ENCODE results near the gene EBLN1.
"Not testable (repeated sequence)": the region's sequence is repeated elsewhere in the genome, so short reads cannot be mapped to it uniquely, and the experiment has no call there.

The EBLN1 gene

DNA sequence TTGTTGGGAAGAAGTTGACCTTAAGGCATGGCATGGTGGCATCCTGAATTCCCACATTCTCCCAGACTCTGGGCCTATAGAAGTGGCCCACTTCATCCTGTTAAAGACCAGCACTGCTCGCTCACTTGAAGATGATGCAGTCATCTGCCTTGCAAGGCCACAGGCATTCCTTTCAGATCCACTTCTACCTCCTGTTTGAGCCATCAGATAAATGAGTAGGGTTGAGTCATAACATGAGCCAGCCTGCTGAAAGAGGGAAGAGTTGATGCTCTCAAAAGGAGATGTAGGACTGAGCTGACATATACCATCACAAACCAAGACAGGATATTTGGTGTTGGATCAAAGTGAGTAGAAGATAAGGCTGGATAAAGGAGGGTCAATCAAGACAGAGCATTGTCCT lies 1.5 kb upstream of the EBLN1 start:
- Histone ChIP-seq H3K36me3 (ENCODE audit: control insufficient read depth, insufficient read depth, low read length) (no peaks in the 10 kb centered on the region), H3K4me1 (ENCODE audit: control insufficient read depth, insufficient read depth, low read length) (no peaks in the 10 kb centered on the region), H3K27me3 (ENCODE audit: control insufficient read depth, insufficient read depth, low read length) (no peaks in the 10 kb centered on the region), H3K27ac (ENCODE audit: low read depth, low read length) (no peak overlapping the region), H3K9ac (ENCODE audit: low read length) (no peak overlapping the region), H3K4me3 (ENCODE audit: low read length) (no peak overlapping the region)

DNA sequence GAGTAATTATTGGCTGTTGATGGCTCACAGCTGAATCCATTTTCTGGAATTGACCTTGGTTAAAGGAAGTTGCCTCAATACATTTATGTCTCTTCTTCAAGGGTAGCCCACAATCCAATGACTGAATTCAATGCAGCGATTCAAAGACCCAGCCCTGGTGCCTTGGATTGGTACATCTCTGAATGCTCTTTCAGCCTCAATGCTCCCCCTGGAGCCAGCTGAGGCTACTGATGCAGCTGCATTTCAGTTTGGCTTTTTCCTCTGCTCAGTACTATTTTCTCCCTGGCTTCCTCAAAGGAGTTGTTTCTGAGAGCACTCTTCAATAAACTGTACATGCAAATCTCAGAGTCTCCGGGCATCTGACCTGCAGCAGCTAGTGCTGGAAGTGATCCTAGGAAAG lies 633 bp upstream of the EBLN1 start:
- no peaks in the 10 kb centered on the region for H3K27me3 ChIP-seq (ENCODE audit: control insufficient read depth, insufficient read depth, low read length)
- no peak overlapping the region for H3K27ac ChIP-seq (ENCODE audit: low read depth, low read length)
- H3K4me1 ChIP-seq (ENCODE audit: control insufficient read depth, insufficient read depth, low read length): no peaks in the 10 kb centered on the region
- no peaks in the 10 kb centered on the region for H3K36me3 ChIP-seq (ENCODE audit: control insufficient read depth, insufficient read depth, low read length)
- no peak overlapping the region for H3K9ac ChIP-seq (ENCODE audit: low read length)
- no peak overlapping the region for H3K4me3 ChIP-seq (ENCODE audit: low read length)

DNA sequence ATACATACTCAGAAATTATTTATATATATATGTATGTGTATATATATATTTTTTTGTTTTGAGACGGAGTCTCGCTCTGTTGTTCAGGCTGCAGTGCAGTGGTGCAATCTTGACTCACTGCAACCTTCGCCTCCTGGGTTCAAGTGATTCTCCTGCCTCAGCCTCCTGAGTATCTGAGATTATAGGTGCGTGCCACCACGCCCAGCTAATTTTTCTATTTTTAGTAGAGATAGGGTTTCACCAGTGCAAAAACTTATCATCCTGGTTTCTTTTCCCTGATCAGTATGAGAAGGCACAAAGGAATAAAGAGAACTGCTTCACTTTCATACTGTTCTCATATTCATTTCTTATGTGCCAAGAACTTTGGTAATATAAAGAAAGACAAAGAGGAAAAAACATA lies 731 bp downstream of the EBLN1 start:
- H3K9ac ChIP-seq (ENCODE audit: low read length); H3K4me3 ChIP-seq (ENCODE audit: low read length); H3K36me3 ChIP-seq (ENCODE audit: control insufficient read depth, insufficient read depth, low read length); H3K27me3 ChIP-seq (ENCODE audit: control insufficient read depth, insufficient read depth, low read length); H3K27ac ChIP-seq (ENCODE audit: low read depth, low read length); H3K4me1 ChIP-seq (ENCODE audit: control insufficient read depth, insufficient read depth, low read length): not testable (repeated sequence)

DNA sequence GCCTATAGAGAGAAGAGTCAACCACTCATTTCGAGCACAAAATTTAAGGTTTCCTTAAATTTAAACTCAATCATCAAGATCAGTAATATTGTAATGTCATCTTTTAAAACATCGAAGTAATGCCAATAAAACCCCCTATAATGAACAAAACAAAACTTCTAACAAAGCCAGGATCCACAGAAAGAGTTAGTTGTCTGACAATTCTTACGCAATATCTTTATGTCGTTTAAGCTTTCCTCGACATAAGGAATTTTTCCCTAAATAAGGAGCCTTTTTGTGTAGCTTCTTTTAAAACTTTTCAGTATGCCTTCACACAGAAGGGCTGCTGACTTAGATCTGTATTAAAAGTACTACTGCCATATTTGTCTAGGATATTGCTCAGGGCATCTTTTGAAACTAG lies 7.5 kb downstream of the EBLN1 start:
- Histone ChIP-seq H3K36me3 (ENCODE audit: control insufficient read depth, insufficient read depth, low read length) (no peaks in the 10 kb centered on the region), H3K4me1 (ENCODE audit: control insufficient read depth, insufficient read depth, low read length) (no peaks in the 10 kb centered on the region), H3K4me3 (ENCODE audit: low read length) (no peak overlapping the region), H3K27me3 (ENCODE audit: control insufficient read depth, insufficient read depth, low read length) (no peaks in the 10 kb centered on the region), H3K27ac (ENCODE audit: low read depth, low read length) (no peak overlapping the region), H3K9ac (ENCODE audit: low read length) (no peak overlapping the region)

DNA sequence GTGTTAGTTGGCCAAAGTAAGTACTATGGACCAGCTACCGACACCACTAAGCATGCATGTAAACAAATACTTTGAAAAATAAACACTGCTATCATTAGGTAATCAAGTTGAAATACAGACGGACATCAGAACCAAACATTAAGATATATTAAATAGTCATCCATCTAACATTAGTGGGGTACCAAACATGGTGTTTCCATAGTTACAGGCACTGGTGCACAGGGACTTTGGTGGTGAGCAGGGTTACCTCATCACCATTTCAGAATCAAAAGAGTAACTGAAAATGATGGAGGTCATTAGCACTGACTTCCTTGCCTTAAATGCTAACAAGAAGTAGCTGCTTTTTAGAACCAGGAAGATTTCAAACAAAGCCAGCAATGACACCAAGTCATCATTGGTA lies 23.9 kb downstream of the EBLN1 start:
- no peak overlapping the region for H3K27ac ChIP-seq (ENCODE audit: low read depth, low read length)
- no peak overlapping the region for H3K9ac ChIP-seq (ENCODE audit: low read length)
- no peak overlapping the region for H3K4me3 ChIP-seq (ENCODE audit: low read length)
- no peaks in the 10 kb centered on the region for H3K36me3 ChIP-seq (ENCODE audit: control insufficient read depth, insufficient read depth, low read length)
- no peaks in the 10 kb centered on the region for H3K27me3 ChIP-seq (ENCODE audit: control insufficient read depth, insufficient read depth, low read length)
- no peaks in the 10 kb centered on the region for H3K4me1 ChIP-seq (ENCODE audit: control insufficient read depth, insufficient read depth, low read length)

DNA sequence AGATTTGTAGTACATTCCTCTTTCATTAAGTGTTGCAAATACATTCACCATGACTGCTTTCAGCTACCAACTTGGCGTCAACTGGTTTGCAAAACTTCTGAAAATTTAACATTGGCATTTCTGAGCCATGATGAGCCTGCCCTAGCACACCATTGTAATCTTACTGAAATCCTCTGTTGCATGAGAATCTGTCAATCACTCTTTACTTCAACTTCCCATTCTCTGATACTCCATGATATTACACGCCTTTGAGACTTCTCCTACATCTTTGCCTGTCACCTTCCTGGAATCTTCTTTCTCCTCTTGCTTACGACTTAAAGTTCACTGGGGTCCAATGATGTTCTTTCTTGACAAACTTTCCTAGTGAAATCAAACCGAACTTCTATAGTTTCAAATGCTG lies 32.2 kb downstream of the EBLN1 start:
- Histone ChIP-seq H3K4me1 (ENCODE audit: control insufficient read depth, insufficient read depth, low read length) (no peaks in the 10 kb centered on the region), H3K4me3 (ENCODE audit: low read length) (no peak overlapping the region), H3K27ac (ENCODE audit: low read depth, low read length) (no peak overlapping the region), H3K9ac (ENCODE audit: low read length) (no peak overlapping the region), H3K36me3 (ENCODE audit: control insufficient read depth, insufficient read depth, low read length) (no peaks in the 10 kb centered on the region), H3K27me3 (ENCODE audit: control insufficient read depth, insufficient read depth, low read length) (no peaks in the 10 kb centered on the region)

DNA sequence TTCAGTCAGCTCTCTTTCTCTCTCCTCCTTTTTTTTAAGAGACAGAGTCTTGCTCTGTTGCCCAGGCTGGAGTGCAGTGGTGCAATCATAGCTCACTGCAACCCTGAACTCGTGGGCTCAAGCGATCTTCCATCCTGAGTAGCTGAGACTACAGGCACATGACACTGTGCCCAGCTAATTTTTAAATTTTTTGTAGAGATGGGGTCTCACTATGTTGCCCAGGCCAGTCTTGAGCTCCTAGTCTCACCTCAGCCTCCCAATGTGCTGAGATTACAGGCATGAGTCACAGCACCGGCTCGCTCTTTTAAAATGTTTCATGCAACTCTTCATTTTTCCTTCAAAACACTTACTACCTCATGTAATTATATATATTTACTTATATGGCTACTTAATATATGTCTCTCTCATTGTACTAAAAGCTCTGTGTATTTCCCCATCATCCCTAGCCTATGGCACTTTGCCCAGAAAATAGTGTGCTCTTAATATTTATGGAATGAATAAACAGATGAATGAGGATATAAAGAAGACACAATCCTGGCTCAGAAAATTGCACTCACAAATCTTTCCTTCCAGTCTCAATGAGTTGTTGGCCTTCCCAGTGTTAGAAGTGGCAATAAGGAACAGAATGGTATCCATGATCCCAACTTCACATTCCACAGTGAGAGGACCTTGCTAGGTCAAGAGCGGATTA lies 33.9 kb downstream of the EBLN1 start:
- Histone ChIP-seq H3K36me3 (ENCODE audit: control insufficient read depth, insufficient read depth, low read length) (no peaks in the 10 kb centered on the region), H3K4me1 (ENCODE audit: control insufficient read depth, insufficient read depth, low read length) (no peaks in the 10 kb centered on the region), H3K27ac (ENCODE audit: low read depth, low read length) (no peak overlapping the region), H3K27me3 (ENCODE audit: control insufficient read depth, insufficient read depth, low read length) (no peaks in the 10 kb centered on the region), H3K9ac (ENCODE audit: low read length) (no peak overlapping the region), H3K4me3 (ENCODE audit: low read length) (no peak overlapping the region)

DNA sequence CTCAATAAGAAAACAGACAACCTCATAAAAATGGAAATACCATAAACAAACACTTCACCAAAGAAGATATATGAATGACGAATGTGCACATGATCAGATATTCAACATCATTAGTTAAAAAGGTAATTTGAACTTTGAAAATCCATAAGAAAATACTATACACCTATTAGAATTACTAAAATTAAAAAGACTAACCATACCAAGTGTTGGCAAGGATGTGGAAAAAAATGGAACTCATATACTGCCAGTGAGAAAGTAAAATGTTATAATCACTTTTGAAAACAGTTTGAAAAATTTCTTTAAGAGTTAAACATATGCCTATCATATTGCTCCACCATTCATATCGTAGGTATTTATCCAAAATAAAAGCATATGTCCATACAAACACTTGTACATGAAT lies 37.1 kb downstream of the EBLN1 start:
- no peak overlapping the region for H3K9ac ChIP-seq (ENCODE audit: low read length)
- H3K27me3 ChIP-seq (ENCODE audit: control insufficient read depth, insufficient read depth, low read length): no peaks in the 10 kb centered on the region
- H3K4me3 ChIP-seq (ENCODE audit: low read length): no peak overlapping the region
- H3K36me3 ChIP-seq (ENCODE audit: control insufficient read depth, insufficient read depth, low read length): no peaks in the 10 kb centered on the region
- H3K4me1 ChIP-seq (ENCODE audit: control insufficient read depth, insufficient read depth, low read length): no peaks in the 10 kb centered on the region
- no peak overlapping the region for H3K27ac ChIP-seq (ENCODE audit: low read depth, low read length)

DNA sequence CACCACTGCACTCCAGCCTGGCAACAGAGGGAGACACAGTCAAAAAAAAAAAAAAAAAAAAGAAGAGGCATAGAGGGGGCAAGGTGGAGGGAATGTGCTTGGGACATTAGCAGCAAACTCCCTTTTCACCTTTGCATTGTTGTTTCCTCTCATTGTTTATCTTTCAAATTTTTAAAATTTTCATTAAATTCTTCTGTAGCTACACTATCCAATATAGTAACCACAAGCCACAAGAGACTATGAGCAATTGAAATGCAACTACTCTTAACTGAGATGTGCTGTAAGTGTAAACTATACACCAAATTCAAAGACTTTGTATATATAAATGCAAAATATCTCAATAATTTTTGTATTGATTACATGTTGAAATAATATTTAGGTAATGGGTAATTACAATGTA lies 43.4 kb downstream of the EBLN1 start:
- Histone ChIP-seq H3K9ac (ENCODE audit: low read length) (no peak overlapping the region), H3K4me1 (ENCODE audit: control insufficient read depth, insufficient read depth, low read length) (no peaks in the 10 kb centered on the region), H3K27me3 (ENCODE audit: control insufficient read depth, insufficient read depth, low read length) (no peaks in the 10 kb centered on the region), H3K4me3 (ENCODE audit: low read length) (no peak overlapping the region), H3K27ac (ENCODE audit: low read depth, low read length) (no peak overlapping the region), H3K36me3 (ENCODE audit: control insufficient read depth, insufficient read depth, low read length) (no peaks in the 10 kb centered on the region)

DNA sequence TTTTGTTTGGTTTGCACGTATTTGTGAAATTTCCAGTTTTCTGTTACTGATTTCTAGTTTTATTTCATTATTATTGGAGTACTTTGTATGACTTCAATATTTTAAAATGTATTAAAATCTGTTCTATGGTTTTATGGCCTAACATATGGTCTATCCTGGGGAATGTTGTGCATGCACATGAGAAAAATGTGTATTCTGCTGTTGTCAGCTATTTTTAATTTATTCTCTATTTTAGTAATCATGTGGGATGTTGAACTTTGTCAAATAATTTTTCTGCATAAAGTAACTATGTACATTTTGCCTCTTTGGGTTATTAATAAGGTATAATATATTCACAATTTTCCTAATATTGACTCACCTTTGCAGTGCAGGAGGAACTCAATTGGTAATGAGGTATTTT lies 46.7 kb downstream of the EBLN1 start:
- Histone ChIP-seq H3K27me3 (ENCODE audit: control insufficient read depth, insufficient read depth, low read length) (no peaks in the 10 kb centered on the region), H3K36me3 (ENCODE audit: control insufficient read depth, insufficient read depth, low read length) (no peaks in the 10 kb centered on the region), H3K4me3 (ENCODE audit: low read length) (no peak overlapping the region), H3K9ac (ENCODE audit: low read length) (no peak overlapping the region), H3K27ac (ENCODE audit: low read depth, low read length) (no peak overlapping the region), H3K4me1 (ENCODE audit: control insufficient read depth, insufficient read depth, low read length) (no peaks in the 10 kb centered on the region)

DNA sequence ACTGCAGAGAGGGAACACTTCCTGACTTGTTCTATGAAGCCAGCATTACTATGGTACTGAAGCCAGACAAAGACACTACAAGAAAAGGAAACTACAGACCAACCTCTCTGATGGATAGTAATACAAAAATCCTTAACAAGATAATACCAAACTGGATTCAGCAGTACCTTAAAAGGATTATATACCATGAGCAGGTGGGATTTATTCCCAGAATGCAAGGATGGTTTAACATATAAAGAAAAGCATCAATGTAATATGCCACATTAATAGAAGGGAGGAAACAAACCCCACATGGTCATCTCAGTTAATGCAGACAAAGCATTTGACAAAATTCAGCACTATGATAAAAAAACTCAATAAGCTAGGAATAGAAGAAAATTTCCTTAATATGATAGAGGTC lies 47.2 kb downstream of the EBLN1 start:
- Histone ChIP-seq H3K27ac (ENCODE audit: low read depth, low read length) (no peak overlapping the region), H3K4me1 (ENCODE audit: control insufficient read depth, insufficient read depth, low read length) (no peaks in the 10 kb centered on the region), H3K36me3 (ENCODE audit: control insufficient read depth, insufficient read depth, low read length) (no peaks in the 10 kb centered on the region), H3K9ac (ENCODE audit: low read length) (no peak overlapping the region), H3K4me3 (ENCODE audit: low read length) (no peak overlapping the region), H3K27me3 (ENCODE audit: control insufficient read depth, insufficient read depth, low read length) (no peaks in the 10 kb centered on the region)

DNA sequence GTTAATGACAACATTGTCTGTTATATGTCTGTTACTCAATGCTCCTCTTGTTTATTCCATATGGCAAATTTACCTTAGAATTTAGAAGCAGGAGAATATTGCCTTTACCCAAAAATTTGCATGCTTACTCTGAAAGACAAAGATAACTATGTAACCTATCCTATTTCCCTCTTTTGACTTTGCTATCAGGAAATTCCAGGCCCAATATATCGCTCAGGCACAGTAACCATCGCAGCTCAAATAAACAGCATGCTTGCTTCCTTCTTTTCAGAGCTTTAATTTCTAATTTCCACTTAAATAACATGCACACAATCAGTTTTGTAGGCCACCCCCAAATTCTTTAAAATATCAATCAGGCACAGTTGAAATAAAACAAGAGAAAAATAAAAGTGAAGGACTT lies 57.8 kb downstream of the EBLN1 start:
- Histone ChIP-seq H3K27me3 (ENCODE audit: control insufficient read depth, insufficient read depth, low read length) (no peaks in the 10 kb centered on the region), H3K27ac (ENCODE audit: low read depth, low read length) (no peak overlapping the region), H3K4me3 (ENCODE audit: low read length) (no peak overlapping the region), H3K9ac (ENCODE audit: low read length) (no peak overlapping the region), H3K4me1 (ENCODE audit: control insufficient read depth, insufficient read depth, low read length) (no peaks in the 10 kb centered on the region), H3K36me3 (ENCODE audit: control insufficient read depth, insufficient read depth, low read length) (no peaks in the 10 kb centered on the region)

DNA sequence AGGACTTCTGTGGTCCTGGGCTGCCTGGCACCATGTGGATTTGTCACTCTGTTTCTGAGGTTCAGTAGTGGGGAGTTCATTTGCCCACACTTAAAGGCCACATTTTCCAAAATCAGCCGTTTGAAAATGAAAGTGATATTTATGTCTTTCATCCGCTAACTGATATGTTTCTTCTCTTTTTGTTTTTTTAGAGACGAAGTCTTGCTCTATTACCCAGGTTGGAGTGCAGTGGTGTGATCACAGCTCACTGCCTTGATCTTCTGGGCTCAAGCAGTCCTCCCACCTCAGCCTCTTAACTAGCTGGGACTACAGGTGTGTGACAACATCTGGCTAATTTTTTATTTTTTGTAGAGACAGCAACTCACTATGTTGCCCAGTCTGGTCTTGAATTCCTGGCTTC lies 58.6 kb downstream of the EBLN1 start:
- no peak overlapping the region for H3K27ac ChIP-seq (ENCODE audit: low read depth, low read length)
- H3K4me3 ChIP-seq (ENCODE audit: low read length): no peak overlapping the region
- H3K36me3 ChIP-seq (ENCODE audit: control insufficient read depth, insufficient read depth, low read length): no peaks in the 10 kb centered on the region
- H3K27me3 ChIP-seq (ENCODE audit: control insufficient read depth, insufficient read depth, low read length): no peaks in the 10 kb centered on the region
- H3K4me1 ChIP-seq (ENCODE audit: control insufficient read depth, insufficient read depth, low read length): no peaks in the 10 kb centered on the region
- H3K9ac ChIP-seq (ENCODE audit: low read length): no peak overlapping the region

Measured in rectal smooth muscle tissue (tissue), 1 donor.